HG03175 (cell line): ENCODE measurements around the gene NRG2.

ENCODE experiments used
- ATAC-seq: cut with Tn5 transposase; IDR thresholded peaks from one replicate; pipeline ENCODE4 v1.9.1; 2021; ENCODE audit warnings: mild to moderate bottlenecking, moderate library complexity; ENCODE audit not compliant: unreplicated experiment

The NRG2 gene

DNA sequence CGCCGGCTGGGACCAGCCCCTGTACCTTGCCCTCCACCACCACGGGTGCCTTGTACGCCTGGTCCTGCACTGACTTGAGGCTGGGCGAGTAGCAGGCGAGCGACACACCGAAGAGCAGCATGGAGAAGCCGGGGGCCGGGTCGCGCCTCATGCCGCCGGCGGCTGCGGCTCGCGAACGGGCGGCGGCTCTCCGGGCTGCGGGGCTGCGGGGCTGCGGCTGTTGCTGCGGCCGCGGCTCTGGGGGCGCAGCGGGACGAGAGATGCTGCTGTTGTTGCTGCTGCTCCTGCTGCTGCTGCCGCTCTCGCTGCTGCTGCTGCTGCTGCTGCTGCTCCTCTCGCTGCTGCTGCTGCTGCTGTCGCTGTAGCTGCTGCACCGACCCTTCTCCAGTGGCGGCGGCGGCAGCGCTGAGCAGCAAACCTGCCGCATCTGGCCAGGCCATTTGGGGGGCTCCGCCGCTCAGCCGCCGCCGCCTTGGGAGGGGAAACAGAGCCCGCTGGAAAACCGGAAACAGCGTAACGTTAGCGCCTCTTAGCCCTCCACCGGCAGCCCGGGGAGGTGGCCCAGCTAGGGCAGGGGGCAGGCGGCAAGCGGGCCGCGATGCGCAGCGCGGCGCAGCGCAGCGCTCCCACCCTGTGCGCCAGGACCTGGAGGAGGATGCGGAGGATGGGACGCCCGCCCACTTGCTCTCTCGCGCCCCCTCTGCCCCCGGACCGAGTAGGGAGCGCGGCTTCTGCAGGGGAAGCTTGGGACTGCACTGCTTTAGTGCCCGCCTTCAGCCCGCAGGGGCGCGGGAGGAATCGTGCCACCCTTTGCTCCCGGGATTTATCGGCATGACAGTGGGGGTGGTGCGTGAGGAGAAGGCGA is at the start of gene NRG2:
NRG2 (minus strand) TSS at position 657 of the 865 bp plus-strand sequence.
- ATAC-seq: peak; percentile 65

DNA sequence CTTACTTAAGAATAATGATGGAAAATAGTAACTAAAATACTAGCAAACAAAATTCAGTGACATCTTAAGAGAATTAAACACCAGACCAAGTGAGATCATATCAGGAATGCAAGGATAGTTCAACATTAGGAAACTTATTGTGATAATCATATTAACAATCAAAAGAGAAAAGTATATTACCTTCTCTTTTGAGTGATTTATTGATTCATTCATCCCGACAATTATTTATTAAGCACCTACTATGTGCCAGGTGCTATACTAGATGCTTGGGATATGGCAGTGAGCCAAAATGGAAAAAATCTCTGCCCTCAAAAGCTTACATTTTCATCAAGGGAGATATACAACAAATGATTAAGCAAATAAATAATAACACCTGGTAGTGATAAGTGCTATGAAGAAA is 47.2 kb upstream of the NRG2 start:
- no peak for ATAC-seq

DNA sequence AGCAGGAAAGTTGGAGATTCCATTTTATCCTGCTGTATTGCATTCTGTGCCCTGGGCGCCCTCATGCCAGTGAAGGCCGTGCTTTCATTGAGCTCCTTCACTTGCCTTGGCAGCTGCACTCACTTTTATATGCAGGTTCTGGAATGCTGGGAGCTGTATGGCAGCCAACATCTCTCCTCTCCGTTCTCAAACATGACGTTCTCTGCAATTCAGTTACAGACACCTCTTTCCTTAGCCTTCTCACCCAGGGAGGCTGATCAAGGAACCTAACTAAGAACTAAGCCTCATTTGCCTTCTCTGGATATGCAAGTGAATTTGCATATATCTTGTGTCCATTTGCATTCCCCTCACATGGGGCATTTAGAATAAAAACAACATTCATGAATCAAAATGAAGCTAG is 41.4 kb upstream of the NRG2 start:
- no peak for ATAC-seq

DNA sequence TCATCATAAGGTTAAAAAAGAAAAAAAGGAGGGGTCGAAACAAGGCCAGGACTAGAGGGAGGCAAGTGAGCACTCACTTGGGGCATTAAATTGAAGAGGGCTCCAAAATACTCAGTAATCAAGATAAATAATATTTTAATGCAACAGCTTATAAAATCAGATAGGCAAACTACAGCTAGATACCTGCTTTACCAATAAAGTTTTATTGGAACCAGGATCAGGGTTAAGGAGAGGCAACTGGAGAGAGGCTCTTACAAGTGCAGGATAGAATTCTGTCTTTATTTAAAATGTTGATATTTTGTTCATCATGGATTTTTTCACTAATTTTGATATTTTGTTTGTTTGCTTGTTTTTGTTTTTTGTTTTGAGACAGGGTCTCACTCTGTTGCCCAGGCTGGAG is 40.6 kb upstream of the NRG2 start:
- no peak for ATAC-seq

DNA sequence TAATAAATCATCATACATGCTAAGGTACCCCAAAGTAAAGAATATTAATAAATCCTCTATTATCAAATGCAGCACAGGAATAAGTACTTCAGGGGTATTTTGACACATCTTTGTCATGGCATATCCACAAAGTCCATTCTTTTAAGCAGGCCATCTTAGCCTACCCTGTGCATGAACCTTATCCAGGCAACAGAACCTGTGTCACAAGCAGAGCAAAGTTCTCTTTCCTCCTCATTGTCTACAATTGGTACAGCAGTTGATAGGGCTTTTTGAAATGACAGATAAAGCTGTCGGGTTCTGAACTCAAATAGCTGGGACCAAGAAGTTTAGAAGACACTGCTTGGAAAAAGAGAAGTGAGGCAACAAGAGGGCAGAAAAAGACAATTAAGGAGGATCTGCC is 40.0 kb upstream of the NRG2 start:
- no peak for ATAC-seq

DNA sequence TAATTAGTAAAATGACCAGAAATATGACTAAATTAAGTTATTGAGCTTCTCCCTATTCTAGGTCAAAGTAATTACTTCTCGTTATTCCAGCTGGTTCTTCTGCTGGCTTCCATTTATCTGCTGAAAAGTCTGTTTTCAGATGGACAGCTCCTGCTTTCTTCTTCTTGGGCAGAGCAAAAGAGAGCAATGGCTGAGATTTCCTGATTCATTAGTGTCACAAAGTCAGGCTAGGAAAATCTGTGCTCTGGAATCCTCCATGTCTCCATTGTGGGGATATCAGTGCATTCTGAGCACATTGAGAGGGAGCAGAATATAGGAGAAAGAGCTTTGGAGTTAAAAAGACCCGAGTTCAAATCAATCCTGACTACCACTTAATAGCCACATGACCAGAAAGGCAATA is 33.7 kb upstream of the NRG2 start:
- ATAC-seq: no peak

DNA sequence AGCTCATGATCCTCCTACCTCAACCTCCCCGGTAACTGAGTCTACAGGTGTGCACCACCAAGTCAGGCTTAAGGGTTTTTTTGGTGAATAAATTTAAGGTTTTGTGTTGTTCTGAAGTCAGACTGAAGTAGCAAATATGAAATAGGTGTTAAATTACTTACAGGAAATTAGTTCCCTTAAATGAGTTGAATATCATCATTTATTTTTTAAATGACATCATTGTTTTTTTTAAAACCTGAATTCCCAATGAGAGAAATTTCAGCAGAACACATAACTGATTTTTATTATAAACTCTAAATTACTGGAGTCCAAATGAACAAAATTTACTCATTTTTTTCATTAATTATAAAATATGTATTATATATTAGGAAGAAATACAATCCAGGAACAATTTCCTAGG is 33.0 kb upstream of the NRG2 start:
- ATAC-seq: no peak

DNA sequence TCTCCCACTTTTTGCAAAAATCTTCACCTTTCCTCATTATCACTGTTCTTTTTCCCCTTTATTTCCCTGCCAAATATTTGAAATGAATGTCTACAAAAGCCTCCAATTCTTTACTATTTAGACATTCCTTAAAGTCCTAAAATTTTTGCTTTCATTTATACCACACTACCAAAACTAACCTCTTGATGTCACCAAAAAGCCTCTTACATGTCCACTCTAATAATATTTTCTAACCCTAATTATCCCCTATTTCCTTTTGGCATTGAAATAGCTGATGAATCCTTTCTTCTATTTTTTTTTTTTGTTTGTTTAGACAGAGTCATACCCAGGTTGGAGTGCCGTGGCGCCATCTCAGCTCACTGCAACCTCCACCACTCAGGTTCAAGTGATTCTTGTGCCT is 32.3 kb upstream of the NRG2 start:
- no peak for ATAC-seq

DNA sequence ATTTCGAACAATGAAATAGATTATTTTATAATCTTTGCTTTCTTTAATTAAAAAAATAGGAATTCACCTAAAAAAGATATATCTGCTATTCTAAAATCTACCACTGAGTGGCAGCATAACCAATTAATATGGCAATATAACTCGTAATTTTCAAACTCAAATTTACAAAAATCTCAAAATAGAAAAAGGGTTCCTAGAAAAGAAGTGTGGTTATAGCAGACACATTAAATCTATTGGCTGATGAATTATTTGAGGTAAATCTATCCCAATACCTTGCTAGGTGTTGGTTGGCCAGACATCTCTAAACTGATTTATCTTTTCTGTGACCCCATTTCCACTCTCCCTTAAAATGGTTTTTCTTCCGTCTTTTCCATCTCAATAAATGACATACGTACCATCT is 30.2 kb upstream of the NRG2 start:
- ATAC-seq: no peak

DNA sequence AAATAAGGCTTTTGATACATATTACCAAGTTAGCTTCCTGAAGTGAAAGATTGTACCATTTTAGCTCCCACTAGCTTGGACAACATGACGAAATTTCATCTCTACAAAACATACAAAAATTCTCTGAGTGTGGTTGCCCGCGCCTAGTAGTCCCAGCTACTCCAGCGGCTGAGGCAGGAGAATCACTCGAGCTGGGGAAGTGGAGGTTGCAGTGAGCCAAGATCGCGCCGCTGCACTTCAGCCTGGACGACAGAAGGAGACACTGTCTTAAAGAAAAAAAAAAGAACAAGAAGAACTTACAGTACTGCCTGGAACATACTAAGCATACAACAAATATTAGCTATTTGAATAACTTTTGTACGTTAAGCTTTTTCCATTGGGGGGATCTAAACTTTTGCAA is 29.7 kb upstream of the NRG2 start:
- no peak for ATAC-seq

DNA sequence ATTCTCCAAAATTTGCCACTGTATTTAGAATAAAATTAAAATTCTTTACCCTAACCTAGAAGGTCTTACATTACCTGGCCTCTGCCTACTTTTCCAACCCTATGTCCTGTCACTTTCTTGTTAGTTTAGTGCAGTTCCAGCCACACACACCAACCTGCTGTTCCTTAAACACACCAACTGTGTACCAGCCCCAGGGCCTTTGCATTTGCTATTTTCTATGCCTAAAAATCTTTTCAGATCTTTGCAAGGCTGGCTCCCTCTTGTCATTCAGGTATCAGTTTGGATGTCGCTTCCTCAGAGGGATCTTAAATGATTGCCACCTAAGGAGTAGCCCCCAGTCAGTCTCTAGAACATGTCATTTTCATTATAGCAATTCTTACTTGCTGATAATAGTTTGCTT is 17.7 kb upstream of the NRG2 start:
- no peak for ATAC-seq

DNA sequence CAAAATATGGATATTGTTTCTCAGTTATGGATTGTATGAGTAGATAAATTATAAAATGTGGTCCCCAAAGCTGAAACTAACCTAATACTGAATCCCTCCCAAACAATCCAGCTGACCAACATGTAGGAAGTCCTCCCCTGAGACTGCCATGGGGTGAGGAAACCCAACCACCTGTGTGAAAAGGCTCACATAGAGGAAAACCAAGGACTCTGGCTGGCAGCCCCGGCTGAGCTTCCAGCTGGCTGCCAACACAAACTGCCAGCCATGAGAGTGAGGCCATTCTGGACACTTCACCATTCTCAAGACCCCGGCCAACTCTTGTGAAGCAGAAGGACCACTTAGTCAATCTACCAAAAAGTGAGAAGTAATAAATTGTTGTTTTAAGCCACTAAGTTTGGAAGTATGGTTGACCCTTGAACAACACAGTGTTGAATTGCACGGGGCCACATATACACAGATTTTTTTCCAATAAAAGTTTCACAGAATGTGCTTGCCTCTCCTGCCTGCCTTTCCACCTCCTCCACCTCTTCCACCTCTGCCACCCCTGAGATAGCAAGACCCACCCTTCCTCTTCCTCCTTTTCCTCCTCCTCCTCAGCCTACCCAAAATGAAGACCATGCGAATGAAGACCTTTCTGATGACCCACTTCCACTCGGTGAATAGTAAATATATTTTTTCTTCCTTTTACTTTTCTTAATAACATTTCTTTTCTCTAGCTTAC is 15.3 kb upstream of the NRG2 start:
- no peak for ATAC-seq

DNA sequence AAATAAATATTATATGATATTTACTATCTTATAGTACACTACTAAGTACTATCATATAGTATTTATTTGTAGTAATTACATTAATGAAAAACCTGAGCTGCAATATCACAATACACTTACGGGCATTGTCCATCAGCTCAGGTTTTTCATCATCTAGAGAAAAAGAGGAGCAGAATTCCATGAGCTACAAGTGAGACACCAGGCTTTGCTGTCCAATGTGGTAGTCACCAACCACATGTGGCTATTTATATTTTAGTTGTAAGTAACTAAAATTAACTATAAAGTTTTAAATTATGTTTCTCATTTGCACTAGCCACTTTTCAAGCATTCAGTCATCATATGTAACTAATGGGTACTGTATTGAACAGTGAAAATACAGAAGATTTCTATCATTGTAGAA is 13.8 kb upstream of the NRG2 start:
- ATAC-seq: no peak

DNA sequence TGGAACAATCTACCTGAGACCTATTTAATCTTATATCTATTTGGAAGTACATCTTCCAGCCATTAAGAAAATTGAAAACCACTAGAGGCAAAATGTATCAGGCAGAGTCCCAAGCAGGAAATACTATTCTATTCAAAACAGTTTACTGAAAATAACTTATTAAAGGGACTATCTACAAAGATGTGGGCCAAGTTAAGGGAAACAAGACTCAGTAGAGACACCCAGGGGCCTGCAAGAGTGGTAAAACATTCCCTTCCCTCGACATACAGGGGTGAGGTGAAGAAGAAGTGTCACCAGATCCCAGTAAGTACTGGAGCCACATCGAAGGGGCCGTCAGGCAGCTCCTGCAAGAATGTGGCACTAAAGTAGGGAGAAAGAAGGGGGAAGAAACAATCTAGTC is 12.1 kb upstream of the NRG2 start:
- no peak for ATAC-seq

DNA sequence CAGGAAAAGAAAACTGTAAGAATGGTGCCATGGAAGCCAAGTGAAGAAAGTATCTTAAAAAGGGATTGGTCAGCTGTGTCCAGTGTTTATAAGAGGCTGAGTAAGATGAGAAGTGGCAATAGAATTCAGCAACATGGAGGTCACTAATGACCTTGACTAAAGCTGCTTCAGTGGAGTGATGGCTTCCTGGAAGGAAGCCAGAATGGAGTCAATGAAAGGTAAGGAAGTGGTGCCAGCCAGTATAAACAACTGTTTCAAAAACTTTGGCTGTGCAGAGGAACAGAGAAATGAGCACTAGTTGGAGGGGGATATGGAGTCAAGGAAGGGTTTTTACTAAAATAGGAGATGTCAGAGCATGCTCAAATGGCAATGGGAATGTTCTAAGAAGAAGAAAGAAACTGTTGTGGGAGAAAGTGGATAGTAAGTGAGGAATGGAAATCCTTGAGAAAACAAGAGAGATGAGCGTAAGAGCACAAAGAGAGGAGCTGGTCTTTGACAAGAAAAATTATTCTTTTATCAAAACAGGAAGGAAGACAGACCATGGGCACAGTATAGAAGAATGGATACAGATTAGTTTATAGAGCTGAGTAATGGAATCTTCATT is 11.1 kb upstream of the NRG2 start:
- ATAC-seq: no peak

DNA sequence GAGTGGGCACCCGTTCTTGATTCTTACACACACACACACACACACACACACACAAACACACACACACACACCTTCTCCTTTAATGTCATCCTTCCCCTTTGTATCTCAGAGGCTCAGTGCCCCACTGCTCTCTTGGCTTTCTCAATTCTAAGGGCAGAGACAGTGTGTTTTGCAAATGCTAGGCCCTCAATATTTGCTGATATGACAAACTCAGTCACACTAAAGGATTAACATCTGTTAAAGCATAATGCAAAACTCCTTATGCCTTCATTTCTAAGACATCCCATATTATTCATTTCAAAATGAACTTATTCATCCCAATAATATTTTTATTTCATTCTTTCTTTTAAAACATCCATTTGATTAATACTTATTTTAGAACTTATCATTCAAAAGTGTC is 8.9 kb upstream of the NRG2 start:
- ATAC-seq: no peak

DNA sequence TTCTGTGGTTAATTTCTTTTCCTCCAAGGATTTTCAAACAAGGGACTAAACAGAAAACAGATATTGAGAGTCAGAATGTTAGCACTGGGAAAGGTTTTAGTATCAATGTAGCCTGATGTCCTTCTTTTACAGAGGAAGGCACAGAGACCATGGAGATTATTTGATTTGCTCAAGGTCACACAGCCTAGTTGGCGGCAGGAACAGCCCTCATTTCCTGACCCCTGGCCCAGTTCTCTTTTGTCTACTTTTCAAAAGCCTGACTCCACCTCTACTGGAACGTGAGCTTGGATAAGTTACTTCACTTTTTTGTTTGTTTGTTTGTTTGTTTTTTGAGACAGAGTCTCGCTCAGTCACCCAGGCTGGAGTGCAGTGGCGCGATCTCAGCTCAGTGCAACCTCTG is 6.6 kb upstream of the NRG2 start:
- no peak for ATAC-seq

DNA sequence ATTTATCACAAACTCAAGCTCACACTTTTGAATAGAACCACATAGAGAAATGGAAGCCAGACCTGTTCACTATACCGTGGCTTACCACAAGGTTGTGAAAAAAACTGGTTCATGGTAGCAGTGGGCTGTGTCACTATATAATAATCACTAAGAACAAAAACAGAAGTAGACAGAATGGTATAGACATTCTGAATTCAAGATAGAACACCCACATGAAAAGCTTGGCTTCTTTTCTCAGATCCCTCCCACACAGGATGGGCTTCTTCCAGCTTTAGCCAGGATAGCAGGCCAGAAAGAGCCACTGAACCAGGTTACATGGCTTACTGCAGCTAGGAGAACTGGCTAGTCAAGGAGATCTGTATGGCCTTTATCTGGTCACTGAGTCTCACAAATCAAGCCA is 6.1 kb upstream of the NRG2 start:
- no peak for ATAC-seq

DNA sequence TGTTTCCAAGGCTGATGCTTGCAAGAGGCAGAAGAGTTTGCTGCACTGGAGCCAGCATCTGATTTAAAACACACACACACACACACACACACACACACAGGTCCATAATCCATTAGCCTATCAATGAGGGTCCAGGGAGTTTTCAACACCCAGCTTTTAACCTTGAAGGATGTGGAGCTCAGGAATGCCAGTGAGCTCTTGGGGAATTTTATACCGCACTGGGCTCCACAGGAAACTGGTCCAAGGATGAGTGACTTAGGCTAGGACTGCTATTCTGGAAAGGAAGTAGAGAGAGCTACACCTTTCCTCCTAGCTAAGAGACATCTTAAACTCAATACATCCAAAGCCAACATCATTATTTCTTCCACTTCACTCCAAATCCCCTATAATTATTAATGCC is 942 bp upstream of the NRG2 start:
- ATAC-seq: no peak

DNA sequence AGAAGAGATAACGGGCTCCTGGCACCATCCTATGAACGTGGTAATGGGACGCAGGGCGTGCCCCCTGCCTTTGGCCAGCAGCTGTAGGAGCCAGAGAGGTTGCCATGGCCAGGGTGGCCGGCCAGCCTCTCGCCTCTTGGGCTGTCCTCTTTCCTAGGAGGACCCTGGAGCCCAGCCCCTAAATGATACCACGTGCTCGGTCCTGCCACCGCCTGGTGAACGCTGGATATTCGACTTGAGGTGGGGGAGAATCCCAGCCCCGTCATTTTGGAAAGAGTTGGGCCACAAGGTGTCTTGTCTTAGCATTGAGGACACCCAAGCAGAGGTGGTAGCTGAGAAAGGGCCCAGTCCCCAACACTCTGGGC is 391 bp upstream of the NRG2 start:
- ATAC-seq: peak; percentile 13

DNA sequence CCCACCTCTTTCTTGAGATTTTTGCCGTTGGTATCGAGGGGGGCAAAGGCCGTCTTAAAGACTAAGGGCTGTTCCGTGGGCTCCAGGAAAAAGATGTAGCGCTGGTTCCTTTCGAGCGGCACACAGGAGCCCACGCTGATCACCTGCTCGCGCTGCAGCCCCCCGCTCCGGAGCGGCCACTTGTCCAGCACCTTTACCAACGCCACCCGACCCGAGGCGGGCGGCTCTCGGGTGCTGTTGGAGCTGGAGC is 781 bp downstream of the NRG2 start:
- no peak for ATAC-seq
